Activated B cell treated with CpG ODN at 0.5 μM for 24 hours (primary cell): ENCODE measurements around the gene TJP2. TPM values are rescaled to one million over a fixed set of nuclear protein-coding genes. Genes with fewer than 3 reads are reported as not detected.

Source experiments
- ATAC-seq: fragments of 200-7000 bp; cut with Tn5 transposase; one replicate; pipeline ENCODE4 v1.10.0; 2021; ENCODE audit warnings: low read depth, mild to moderate bottlenecking, moderate library complexity
- CTCF ChIA-PET: fragments of 350-600 bp; sonication (Branson Sonifier 250); formaldehyde crosslinking; loops from one replicate; lab custom pipeline; 2021; ENCODE audit warnings: antibody characterized with exemption; lab: Charles Lee
- POLR2A ChIA-PET: fragments of 350-600 bp; sonication (Branson Sonifier 250); formaldehyde crosslinking; loops from one replicate; lab custom pipeline; 2021; ENCODE audit warnings: antibody characterized with exemption; lab: Charles Lee
- DNase-seq: peaks from one replicate; pipeline ENCODE4 v3.0.0; 2022
- H3K27ac Mint-ChIP-seq: one replicate; pipeline ENCODE4 v1.8.0; 2020; ENCODE audit warnings: mixed read lengths
- H3K27me3 Mint-ChIP-seq: one replicate; pipeline ENCODE4 v1.8.0; 2021; ENCODE audit warnings: mixed read lengths
- H3K36me3 Mint-ChIP-seq: one replicate; pipeline ENCODE4 v1.8.0; 2021; ENCODE audit warnings: low read depth, mixed read lengths
- H3K4me1 Mint-ChIP-seq: one replicate; pipeline ENCODE4 v1.8.0; 2021; ENCODE audit warnings: mixed read lengths
- H3K4me3 Mint-ChIP-seq: one replicate; pipeline ENCODE4 v1.8.0; 2020; ENCODE audit warnings: mild to moderate bottlenecking, mixed read lengths
- H3K9me3 Mint-ChIP-seq: one replicate; pipeline ENCODE4 v1.8.0; 2020; ENCODE audit warnings: mixed read lengths
- CTCF ChIP-seq: fragments of 200-600 bp; IDR thresholded peaks from one replicate; pipeline ENCODE4 v1.8.0; 2022; ENCODE audit warnings: antibody characterized with exemption, mild to moderate bottlenecking
- intact Hi-C: fragments of 100-400 bp; cut with micrococcal nuclease; formaldehyde crosslinking; loops from one replicate; pipeline ENCODE4 v1.15.1; 2024
- total RNA-seq: library from RNA; stranded (reverse); gene quantifications from 2 replicates; pipeline ENCODE4 v1.2.3, GENCODE V29; 2022

Gene TJP2
- total RNA-seq, 1 donor from 2014 or later = 4.7 TPM

DNA sequence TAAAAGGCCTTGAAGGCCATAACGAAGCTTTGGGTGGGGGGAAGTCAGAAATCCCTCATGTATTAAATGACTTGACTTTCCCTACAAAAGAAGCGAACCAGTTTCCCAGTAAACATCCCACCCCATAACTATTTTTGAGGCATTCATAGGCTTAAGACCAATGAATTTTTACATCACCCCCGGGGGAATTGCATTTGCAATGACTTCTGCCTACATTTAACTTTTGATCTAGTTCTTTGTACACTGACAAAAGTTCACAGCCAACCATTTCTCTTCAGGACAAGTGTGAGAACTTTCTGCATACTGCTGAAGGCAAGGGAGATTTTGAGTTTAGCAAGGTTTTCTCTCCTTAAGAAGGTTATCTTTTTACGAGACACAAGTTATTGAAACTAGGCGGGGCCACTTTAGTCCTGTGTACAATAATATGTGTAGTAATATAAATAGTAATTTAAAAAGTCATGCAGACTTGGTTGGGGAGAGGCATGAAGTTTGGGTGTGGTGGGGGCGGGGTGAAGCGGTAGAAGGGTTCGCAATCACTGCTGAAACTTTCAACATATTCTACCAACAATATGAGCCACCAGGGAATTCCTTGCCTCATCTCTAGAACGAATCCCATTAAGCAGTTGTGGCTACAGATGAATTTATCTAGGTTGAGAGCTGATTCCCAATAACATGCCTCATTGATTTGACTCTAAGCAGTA, 2.5 kb downstream of the TJP2 start:
- Mint-ChIP-seq H3K27me3 (peaks cover 27% of the 10 kb centered on the region), H3K36me3 (no peaks in the 10 kb centered on the region), H3K4me1 (peaks cover 33% of the 10 kb centered on the region), H3K4me3 (no peak overlapping the region), H3K9me3 (no peaks in the 10 kb centered on the region), H3K27ac (no peak overlapping the region)
- no peak for TF ChIP-seq CTCF
- ChIA-PET CTCF (no interaction called here), POLR2A (interaction anchor here (0.6 kb wide), 1 partner anchor 195 kb away, joined by 3 read pairs; no protein-coding TSS in a partner anchor)
- DNase-seq = no peak
- ATAC-seq = no peak
- intact Hi-C loops = loop anchor here (5.0 kb wide), 1 partner anchor 54 kb away; no protein-coding TSS in a partner anchor

DNA sequence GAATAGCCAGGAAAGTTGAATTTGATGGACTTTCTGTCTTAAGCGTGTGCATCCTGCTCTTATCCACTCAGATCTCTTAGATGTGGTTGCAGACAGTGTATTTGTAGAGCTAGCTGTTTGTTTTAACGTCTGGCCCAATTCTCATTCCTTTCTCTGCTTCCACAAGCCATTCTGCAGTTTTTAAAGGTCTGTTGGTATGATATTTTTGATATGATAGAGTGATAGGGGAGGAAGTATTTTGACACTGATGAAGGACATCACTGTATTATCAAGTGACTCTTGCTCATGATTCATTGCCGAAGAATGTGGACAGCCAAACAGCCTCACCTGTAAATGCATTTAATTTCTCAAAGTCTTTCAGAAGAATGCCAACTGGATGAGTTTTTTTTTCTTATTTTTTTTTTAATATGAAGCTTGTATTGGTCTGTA, 4.5 kb downstream of the TJP2 start:
- Mint-ChIP-seq H3K27ac (no peak overlapping the region), H3K36me3 (no peaks in the 10 kb centered on the region), H3K9me3 (no peaks in the 10 kb centered on the region), H3K4me3 (no peak overlapping the region), H3K27me3 (peaks cover 14% of the 10 kb centered on the region), H3K4me1 (peaks cover 26% of the 10 kb centered on the region)
- DNase-seq (no peak), ATAC-seq (no peak)
- TF ChIP-seq CTCF = no peak
- CTCF ChIA-PET = no interaction called here
- POLR2A ChIA-PET = no interaction called here
- intact Hi-C loops = loop anchor here (5.0 kb wide), 1 partner anchor 56 kb away; no protein-coding TSS in a partner anchor

- CTCF ChIA-PET = no interaction called here
- intact Hi-C loops = loop anchor here (5.0 kb wide), 1 partner anchor 57 kb away; no protein-coding TSS in a partner anchor
Measured at GRCh38 chr9:69179037-69179436, 5.0 kb downstream of the TJP2 start.

GRCh38 chr9:69180200-69180599, 6.1 kb downstream of the TJP2 start:
- ChIA-PET CTCF (no interaction called here), POLR2A (no interaction called here)
- H3K27me3 Mint-ChIP-seq = peaks cover 8% of the 10 kb centered on the region
- intact Hi-C loops = no loop called here
- H3K4me1 Mint-ChIP-seq = peaks cover 15% of the 10 kb centered on the region
- H3K36me3 Mint-ChIP-seq = no peaks in the 10 kb centered on the region
- no peak for DNase-seq
- no peaks in the 10 kb centered on the region for H3K9me3 Mint-ChIP-seq
- no peak for TF ChIP-seq CTCF
- no peak overlapping the region for H3K4me3 Mint-ChIP-seq
- no peak for ATAC-seq
- H3K27ac Mint-ChIP-seq = no peak overlapping the region

More at GRCh38 chr9:69179037-69179436, 5.0 kb downstream of the TJP2 start:
- no peaks in the 10 kb centered on the region for H3K9me3 Mint-ChIP-seq
- H3K36me3 Mint-ChIP-seq = no peaks in the 10 kb centered on the region
- POLR2A ChIA-PET = no interaction called here
- no peak overlapping the region for H3K27ac Mint-ChIP-seq
- no peak overlapping the region for H3K4me3 Mint-ChIP-seq
- H3K27me3 Mint-ChIP-seq = peaks cover 13% of the 10 kb centered on the region
- peaks cover 26% of the 10 kb centered on the region for H3K4me1 Mint-ChIP-seq
- DNase-seq (no peak), ATAC-seq (no peak)
- no peak for TF ChIP-seq CTCF

- peaks cover 8% of the 10 kb centered on the region for H3K27me3 Mint-ChIP-seq
- TF ChIP-seq CTCF = no peak
- peaks cover 10% of the 10 kb centered on the region for H3K4me1 Mint-ChIP-seq
- ChIA-PET POLR2A (no interaction called here), CTCF (no interaction called here)
- H3K9me3 Mint-ChIP-seq = no peaks in the 10 kb centered on the region
- intact Hi-C loops = no loop called here
- H3K4me3 Mint-ChIP-seq = no peak overlapping the region
- H3K27ac Mint-ChIP-seq = no peak overlapping the region
- DNase-seq = no peak
- H3K36me3 Mint-ChIP-seq = no peaks in the 10 kb centered on the region
- ATAC-seq = no peak
Measured at GRCh38 chr9:69180670-69181069, 6.6 kb downstream of the TJP2 start.
